HG02870 (cell line): ENCODE measurements around the gene CCNI2.
"Not testable (repeated sequence)": the region's sequence is repeated elsewhere in the genome, so short reads cannot be mapped to it uniquely, and the experiment has no call there.

Source experiments
- ATAC-seq: cut with Tn5 transposase; IDR thresholded peaks from one replicate; pipeline ENCODE4 v1.9.1; 2021; ENCODE audit warnings: mild to moderate bottlenecking, moderate library complexity; ENCODE audit not compliant: unreplicated experiment

CCNI2 gene

DNA sequence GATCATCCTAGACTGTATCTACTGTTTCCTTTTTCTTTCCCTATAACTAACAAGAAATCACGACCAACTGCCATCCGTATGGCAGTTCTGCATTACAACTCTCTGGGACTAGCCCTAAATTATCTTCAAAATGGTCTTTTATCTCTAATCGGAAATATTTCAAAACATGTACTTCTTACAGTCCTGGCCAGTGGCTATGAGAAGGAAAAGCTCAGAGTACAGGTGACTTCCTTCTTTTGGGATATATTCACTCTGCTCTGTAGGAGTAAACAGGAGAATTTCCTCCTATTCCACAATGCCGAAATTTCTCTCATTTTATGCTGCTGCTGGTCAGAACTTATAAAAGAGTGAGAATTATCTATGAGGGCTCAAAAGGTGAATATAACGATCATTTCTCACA is 31.6 kb downstream of the CCNI2 start:
- no peak for ATAC-seq

DNA sequence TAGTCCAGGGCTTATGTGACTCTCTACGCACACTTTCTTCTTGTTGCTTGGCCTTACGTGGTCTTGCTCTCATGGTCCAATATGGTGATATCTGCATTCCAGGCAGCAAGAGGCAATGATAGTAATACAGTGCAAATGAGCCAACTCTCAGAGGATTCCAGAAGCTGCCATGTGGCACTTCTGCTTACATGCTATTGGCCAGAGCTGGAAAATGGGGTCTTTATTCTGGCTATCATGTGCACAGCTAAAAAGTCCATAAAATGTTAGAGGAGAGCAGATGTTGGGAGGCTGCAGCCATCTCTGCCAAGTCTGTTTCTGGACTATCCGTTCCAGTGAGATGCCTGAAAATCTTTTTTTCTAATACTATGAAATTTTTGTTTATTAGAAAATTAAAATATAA is 32.7 kb downstream of the CCNI2 start:
- ATAC-seq = no peak

DNA sequence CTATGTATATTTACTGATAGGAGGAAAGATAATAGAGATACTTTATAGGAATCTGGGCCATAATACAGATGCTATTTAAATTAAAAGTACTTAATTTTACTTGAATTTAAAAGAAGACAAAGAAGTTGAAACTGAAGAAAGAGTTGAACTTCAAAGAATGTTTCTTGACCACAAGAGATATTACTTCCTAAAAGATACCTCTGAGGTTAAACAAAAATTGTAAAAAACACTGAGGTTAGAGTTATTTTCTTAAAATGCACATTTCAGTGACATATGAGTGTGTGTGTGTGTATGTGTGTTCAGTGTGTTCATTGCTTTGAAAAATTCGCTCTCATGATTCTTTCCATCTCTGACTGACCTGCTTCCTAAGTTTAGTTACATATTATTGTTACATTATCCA is 33.4 kb downstream of the CCNI2 start:
- ATAC-seq = no peak

DNA sequence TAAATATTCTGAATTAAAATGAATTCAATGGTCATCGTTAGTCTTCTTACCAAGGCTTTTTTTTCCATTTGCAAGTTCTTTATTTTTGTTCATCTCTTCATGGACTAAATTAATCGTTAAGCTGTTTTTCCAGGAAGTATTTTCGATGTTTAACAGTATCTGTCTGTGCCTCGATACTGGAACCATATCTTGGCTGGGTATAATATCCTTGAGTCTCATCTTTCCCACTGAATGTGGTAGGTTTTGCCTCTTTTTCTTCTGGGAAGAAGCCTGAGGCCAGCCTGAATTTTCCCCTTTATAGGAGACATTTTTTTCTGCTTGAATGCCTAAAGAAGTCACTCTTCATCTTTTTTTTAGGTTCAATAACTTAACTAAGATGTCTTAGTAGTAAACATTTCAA is 33.8 kb downstream of the CCNI2 start:
- ATAC-seq = no peak

GRCh38 chr5:132782101-132782500 is 34.9 kb downstream of the CCNI2 start:
- ATAC-seq = no peak

DNA sequence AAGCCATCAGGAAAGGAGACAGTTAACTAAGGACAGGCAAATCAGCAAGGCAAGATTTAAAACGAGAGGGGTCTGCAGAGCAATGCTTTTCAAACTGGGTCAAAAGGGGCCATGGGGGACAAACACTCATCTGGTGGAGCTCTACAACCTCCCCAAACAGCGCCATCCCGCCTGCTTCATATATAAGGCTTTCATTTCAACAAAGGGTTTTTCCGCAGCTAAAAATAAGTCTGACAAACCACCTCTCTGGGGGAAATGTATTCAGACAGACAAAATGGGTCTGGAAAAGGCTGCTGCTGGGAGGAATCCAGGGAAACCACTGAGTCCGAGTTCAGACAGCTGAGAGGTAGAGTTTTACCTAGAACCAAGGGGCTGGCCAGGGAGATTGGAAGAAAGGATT is 38.1 kb downstream of the CCNI2 start:
- ATAC-seq = no peak

- no peak for ATAC-seq
Observed at GRCh38 chr5:132785864-132786263, 38.6 kb downstream of the CCNI2 start.

DNA sequence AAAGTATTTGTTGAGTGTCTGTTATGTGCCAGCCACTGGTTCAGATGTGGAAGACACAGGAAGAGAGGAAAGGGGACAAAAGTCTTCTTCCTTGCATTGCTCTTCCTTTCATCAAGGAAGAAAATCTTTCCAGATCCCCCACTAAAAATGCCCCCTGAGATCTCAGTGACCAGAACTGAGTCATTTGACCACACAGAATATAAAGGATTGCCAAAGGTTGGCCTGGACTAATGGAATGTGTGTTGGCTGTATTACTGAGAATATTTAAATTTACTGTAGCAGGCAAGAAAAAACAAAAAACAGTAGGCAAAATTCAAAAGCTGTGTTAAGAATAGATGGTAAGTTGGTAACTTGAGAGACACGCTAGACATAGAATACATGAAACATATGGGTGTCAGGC is 39.9 kb downstream of the CCNI2 start:
- ATAC-seq = no peak

DNA sequence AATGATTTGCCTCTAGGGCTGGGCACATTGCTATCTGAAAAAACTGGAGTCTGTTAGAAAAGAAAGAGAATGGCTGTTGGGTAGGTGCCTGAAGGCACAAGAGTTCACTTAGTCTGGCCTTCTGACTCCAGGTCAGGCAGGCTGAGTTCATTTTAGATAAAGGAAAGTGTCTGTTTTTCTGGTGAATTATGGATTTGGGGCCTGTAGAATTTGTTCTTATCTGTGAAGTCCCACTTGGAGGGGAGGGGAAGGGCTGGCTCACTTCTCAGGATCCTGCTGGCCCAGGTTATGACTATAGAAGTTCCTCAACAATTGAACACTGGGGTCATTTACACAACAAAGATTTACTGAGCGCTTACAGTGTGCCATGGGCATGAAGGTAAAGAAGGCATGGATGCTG is 41.3 kb downstream of the CCNI2 start:
- no peak for ATAC-seq

DNA sequence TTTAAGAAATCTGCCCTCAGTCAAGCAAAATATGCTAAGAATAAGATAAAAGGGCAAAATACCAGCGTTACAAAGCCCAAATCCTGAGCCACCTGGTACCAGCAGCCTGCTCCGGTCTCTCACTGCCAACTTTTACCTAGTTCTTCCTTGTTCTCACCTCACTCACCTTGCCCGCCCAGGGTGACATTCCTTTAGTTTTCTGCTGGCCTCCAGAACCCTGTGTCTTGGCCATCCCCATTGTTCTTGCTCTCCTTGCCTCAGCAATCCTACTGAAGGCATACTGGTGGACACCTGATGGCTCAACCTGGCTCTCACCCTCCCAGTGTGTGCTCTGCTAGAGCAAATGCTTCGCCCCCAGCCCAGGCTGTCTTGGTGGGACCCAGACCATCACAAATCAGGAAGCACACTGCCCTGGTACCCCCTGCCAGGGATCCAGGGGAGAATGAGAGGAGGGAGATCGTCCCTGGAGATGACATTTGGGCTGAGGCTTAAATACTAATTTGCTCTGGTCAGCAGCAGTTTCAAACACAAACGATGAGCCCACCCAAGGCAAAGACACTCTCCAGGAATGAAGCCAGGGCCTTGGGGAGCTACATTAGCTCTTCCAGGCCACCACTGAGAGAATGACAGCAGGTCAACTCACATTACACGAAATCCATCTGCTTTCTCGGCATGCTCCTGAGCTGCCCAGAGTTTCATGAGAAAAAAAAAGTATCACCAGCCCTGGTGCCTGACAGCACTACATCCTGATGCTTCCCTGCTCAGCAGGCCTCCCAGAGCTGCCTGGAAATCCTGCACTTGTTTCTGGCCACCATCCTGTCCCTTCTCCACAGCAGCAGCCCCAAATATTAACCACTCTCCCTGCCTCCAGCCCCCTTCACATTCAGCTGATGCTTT is 42.0 kb downstream of the CCNI2 start:
- ATAC-seq = no peak

DNA sequence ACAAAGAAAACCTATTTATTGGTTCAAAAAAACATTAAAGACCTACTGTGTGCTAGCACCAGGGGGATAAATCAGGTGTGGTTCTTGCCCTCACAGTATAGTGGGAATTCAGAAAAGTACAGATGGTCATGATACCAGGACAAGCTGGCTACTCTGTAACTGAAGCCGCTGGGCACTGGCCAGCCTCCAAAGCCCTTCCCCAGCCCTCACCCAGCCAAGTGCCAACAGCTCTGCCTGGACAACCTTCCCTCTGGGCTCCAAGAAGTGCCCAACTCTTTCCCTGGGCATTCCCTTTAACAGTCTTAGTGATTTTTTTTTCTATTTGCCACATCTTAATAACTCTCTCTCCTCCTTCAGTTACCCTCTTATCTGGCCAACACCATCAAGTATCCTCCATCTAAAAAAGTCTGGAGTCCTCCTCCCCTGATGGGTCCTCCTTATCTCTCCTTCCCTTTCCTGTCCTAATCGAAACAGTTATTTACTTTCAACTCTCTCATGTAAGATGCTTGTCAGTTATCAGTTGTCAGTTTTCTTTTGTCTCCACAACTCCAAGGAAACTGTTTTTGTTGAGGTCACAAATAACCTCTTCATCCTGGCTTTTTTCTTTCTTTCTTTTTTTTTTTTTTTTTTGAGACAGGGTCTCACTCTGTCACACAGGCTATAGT is 43.1 kb downstream of the CCNI2 start:
- no peak for ATAC-seq

- no peak for ATAC-seq
Observed at GRCh38 chr5:132791026-132791425, 43.8 kb downstream of the CCNI2 start.

GRCh38 chr5:132797651-132798050 is 50.4 kb downstream of the CCNI2 start:
- no peak for ATAC-seq

- ATAC-seq = no peak
Observed at GRCh38 chr5:132799392-132799791, 52.2 kb downstream of the CCNI2 start.

GRCh38 chr5:132800545-132800944 is 53.3 kb downstream of the CCNI2 start:
- ATAC-seq = no peak

DNA sequence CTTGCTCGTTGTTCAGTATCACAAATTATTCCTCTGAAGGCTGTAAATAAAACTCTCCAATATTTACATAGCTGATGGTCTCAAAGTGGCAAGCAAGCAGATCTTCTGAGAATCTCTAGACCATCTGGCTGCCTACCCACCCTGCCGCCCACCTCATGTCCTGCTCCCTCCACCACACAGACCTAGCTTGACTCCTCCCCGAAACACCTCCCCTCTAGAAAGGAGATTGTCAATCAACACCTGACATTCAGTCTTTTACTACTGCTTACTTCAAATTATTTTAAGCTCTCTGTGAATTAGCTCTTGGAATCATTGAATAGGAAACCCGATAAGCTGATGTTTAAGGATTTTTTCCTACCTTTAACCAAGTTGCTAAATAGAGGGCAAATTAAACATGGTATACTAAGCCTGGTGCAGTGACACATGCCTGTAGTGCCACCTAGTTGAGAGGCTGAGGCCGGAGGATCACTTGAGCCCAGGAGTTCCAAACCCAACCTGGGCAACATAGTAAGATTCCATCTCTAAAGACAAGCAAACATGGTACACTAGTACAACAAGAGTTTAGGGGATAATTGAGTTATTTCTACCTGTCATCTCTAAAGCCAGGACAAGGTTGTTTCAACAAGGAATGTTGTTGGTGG is 54.9 kb downstream of the CCNI2 start:
- ATAC-seq = no peak

DNA sequence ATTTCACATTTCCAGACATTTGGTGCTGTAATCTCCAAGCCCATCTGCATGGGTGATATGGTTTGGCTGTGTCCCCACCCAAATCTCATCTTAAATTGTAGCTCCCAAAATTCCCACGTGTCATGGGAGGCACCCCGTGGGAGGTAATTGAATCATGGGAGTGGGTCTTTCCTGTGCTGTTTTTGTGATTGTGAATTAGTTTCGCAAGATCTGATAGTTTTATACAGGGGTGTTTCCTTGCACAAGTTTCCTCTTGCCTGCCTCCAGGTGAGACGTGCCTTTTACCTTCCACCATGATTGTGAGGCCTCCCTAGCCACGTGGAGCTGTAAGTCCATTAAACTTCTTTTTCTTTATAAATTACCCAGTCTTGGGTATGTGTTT is 55.5 kb downstream of the CCNI2 start:
- not testable (repeated sequence) for ATAC-seq
